HepG2 (cell line): Measurements from ENCODE around the gene YY1. TPM values are rescaled to one million over a fixed set of nuclear protein-coding genes. Genes with fewer than 3 reads are reported as not detected.

Experiments
- IKZF5 ChIP-seq: IDR thresholded peaks from 2 replicates; pipeline ENCODE4 v1.6.1; 2018; ENCODE audit warnings: missing genetic modification reagents, mild to moderate bottlenecking, missing compliant biosample characterization
- NFE2 ChIP-seq: sonication (generic); formaldehyde crosslinking; IDR thresholded peaks from 2 replicates; pipeline ENCODE4 v1.4.0; 2020; ENCODE audit warnings: missing genetic modification reagents
- NFIC ChIP-seq: IDR thresholded peaks from 2 replicates; pipeline ENCODE4 v1.6.1; 2012; ENCODE audit warnings: mild to moderate bottlenecking, low read length, inconsistent platforms
- PAF1 ChIP-seq: IDR thresholded peaks from 2 replicates; pipeline ENCODE4 v1.6.1; 2016; ENCODE audit warnings: missing genetic modification reagents, missing compliant biosample characterization
- PLSCR1 ChIP-seq: sonication (generic); formaldehyde crosslinking; IDR thresholded peaks from 2 replicates; pipeline ENCODE4 v1.5.0; 2020; ENCODE audit warnings: missing genetic modification reagents, mild to moderate bottlenecking, borderline replicate concordance
- TAF15 ChIP-seq: fragments of 200-400 bp; formaldehyde crosslinking; IDR thresholded peaks from one replicate; pipeline ENCODE4 v1.6.1; 2018; ENCODE audit warnings: mild to moderate bottlenecking, low read depth, low read length; ENCODE audit not compliant: poor library complexity, severe bottlenecking
- ZBTB40 ChIP-seq, 2 experiments: fragments of 450-650 bp in 1 of 2; sonication (generic) in 1 of 2; formaldehyde crosslinking in 1 of 2; IDR thresholded peaks; 2 replicates each; pipeline versions ENCODE4 v1.6.1 to v1.8.0; 2016 to 2022; ENCODE audit warnings: antibody characterized with exemption in 1 of 2, mild to moderate bottlenecking in 1 of 2, missing genetic modification reagents in 1 of 2
- ZNF17 ChIP-seq: sonication (generic); formaldehyde crosslinking; IDR thresholded peaks from 2 replicates; pipeline ENCODE4 v1.5.0; 2020; ENCODE audit warnings: mild to moderate bottlenecking, missing genetic modification reagents
- ZNF225 ChIP-seq: sonication (generic); formaldehyde crosslinking; IDR thresholded peaks from 2 replicates; pipeline ENCODE4 v1.4.0; 2020; ENCODE audit warnings: mild to moderate bottlenecking, missing genetic modification reagents
- ZNF24 ChIP-seq: fragments of 450-650 bp; IDR thresholded peaks from 2 replicates; pipeline ENCODE4 v1.6.1; 2017; ENCODE audit warnings: antibody characterized with exemption, mild to moderate bottlenecking
- ZNF280B ChIP-seq: sonication (generic); formaldehyde crosslinking; IDR thresholded peaks from 2 replicates; pipeline ENCODE4 v1.5.0; 2020; ENCODE audit warnings: missing genetic modification reagents, mild to moderate bottlenecking, borderline replicate concordance
- ZNF343 ChIP-seq: sonication (generic); formaldehyde crosslinking; IDR thresholded peaks from 2 replicates; pipeline ENCODE4 v1.4.0; 2020; ENCODE audit warnings: mild to moderate bottlenecking, missing genetic modification reagents
- ZNF580 ChIP-seq: IDR thresholded peaks from 2 replicates; pipeline ENCODE4 v1.6.1; 2016; ENCODE audit warnings: low read depth, borderline replicate concordance
- polyA plus RNA-seq, 8 experiments: library from polyadenylated mRNA; depleted of rRNA in 3 of 8; stranded (reverse) in 7 of 8; unstranded in 1 of 8; fragments of >200 nt; fragmentation: Illumina TruSeq in 4 of 8; extraction: Trizol in 4 of 8; gene quantifications; 2 replicates each; pipeline versions ENCODE4 v1.2.1 to v1.2.3, GENCODE V29; 2011 to 2016; ENCODE audit warnings: low read depth in 4 of 8, missing spikeins in 1 of 8, mixed read lengths in 1 of 8; ENCODE audit not compliant: insufficient read depth in 1 of 8
- total RNA-seq, 5 experiments: library from RNA; depleted of rRNA; stranded (reverse); fragments of >200 nt; fragmentation: Illumina TruSeq; extraction: Trizol; gene quantifications; 2 replicates each; pipeline ENCODE4 v1.2.3, GENCODE V29; 2016; ENCODE audit warnings: low read depth in 1 of 5

The YY1 gene
- total and polyA plus RNA-seq, 2 of the 13 experiments (the other 11 are each of a cell fraction or from before 2014, with no cell fraction given) = 29.4 to 68.1 TPM

GRCh38 chr14:100239211-100239839, 381 bp downstream of the YY1 start (continued):
- TF ChIP-seq ZNF580 (CRISPR knock-in tag) = no peak; the same call in 1 of the 2 replicates
- TF ChIP-seq IKZF5 (CRISPR knock-in tag) = 0 out of 2 replicates have a peak, but pooled peaks have one; percentile 29
- no peak for TF ChIP-seq PLSCR1 (CRISPR knock-in tag)
- TF ChIP-seq NFE2 (CRISPR knock-in tag) = no peak
- TF ChIP-seq ZNF17 = no peak
- TF ChIP-seq ZNF24 = no peak
- TF ChIP-seq ZBTB40 (IDR thresholded peaks at IDR 0.05) = no peak
- 0 out of 2 replicates have a peak, but pooled peaks have one; percentile 43 for TF ChIP-seq ZBTB40 (CRISPR knock-in tag; IDR thresholded peaks at IDR 0.05)
- TF ChIP-seq ZNF343 (CRISPR knock-in tag) = no peak
- TF ChIP-seq TAF15 = peak; percentile 12
- TF ChIP-seq ZNF225 (CRISPR knock-in tag) = no peak; the same call in 1 of the 2 replicates
- TF ChIP-seq PAF1 (CRISPR knock-in tag) = no peak
- TF ChIP-seq NFIC = no peak
- TF ChIP-seq ZNF280B (CRISPR knock-in tag) = no peak
